Upper lobe of left lung (tissue), 4 donors: ENCODE measurements around the gene MTMR12.

Experiments used
- POLR2A ChIP-seq, 4 donors: fragments of 450-650 bp; IDR thresholded peaks; one replicate each; pipeline ENCODE4 v1.5.1; 2016 to 2017; ENCODE audit warnings: antibody characterized with exemption in 4 of 4, mild to moderate bottlenecking in 2 of 4
- POLR2AphosphoS5 ChIP-seq, 2 donors: sonication (generic); formaldehyde crosslinking; IDR thresholded peaks; one replicate each; pipeline ENCODE4 v1.5.1; 2017; ENCODE audit warnings: antibody characterized with exemption in 2 of 2
- TF ChIP-seq, protein P1 (sequence below), 6 experiments: fragments of 450-650 bp in 4 of 6; fragments of 200-600 bp in 2 of 6; sonication (generic) in 2 of 6; IDR thresholded peaks; one replicate each; pipeline ENCODE4 v1.5.1; 2016 to 2019; ENCODE audit warnings: antibody characterized with exemption in 6 of 6

DNA sequence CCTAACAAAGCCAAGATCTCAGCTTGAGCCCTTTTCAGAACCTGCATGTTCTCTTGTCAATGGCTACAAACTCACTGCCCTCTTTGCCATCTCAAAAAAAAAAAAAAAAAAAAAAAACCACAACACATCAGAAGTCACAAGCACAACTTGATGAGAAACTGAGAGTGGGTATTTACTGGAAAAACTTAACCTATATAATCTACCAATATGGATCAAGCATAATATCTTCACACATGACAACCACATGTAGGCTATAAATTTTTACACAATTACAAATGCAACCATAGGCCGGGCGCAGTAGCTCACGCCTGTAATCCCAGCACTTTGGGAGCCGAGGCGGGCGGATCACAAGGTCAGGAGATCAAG is 9.0 kb downstream of the MTMR12 start:
- TF ChIP-seq, protein P1, sequence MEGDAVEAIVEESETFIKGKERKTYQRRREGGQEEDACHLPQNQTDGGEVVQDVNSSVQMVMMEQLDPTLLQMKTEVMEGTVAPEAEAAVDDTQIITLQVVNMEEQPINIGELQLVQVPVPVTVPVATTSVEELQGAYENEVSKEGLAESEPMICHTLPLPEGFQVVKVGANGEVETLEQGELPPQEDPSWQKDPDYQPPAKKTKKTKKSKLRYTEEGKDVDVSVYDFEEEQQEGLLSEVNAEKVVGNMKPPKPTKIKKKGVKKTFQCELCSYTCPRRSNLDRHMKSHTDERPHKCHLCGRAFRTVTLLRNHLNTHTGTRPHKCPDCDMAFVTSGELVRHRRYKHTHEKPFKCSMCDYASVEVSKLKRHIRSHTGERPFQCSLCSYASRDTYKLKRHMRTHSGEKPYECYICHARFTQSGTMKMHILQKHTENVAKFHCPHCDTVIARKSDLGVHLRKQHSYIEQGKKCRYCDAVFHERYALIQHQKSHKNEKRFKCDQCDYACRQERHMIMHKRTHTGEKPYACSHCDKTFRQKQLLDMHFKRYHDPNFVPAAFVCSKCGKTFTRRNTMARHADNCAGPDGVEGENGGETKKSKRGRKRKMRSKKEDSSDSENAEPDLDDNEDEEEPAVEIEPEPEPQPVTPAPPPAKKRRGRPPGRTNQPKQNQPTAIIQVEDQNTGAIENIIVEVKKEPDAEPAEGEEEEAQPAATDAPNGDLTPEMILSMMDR (IDR thresholded peaks at IDR 0.05) = no peak
- TF ChIP-seq POLR2A (IDR thresholded peaks at IDR 0.05) = no peak
- TF ChIP-seq POLR2AphosphoS5 (IDR thresholded peaks at IDR 0.05) = no peak
